Measurements from ENCODE around the gene PLCL1. TPM values are rescaled to one million over a fixed set of nuclear protein-coding genes. Genes with fewer than 3 reads are reported as not detected.

Gene PLCL1
- total RNA-seq, 1 donor from 2014 or later, result 0.50 TPM

- H3K4me1 Mint-ChIP-seq (ENCODE audit: low read depth), result peaks cover 5% of the 10 kb centered on the region
- no peak for DNase-seq (ENCODE audit: low spot score)
- H3K4me3 Mint-ChIP-seq (ENCODE audit: unreplicated experiment), result no peak overlapping the region
- no peak overlapping the region for H3K27ac Mint-ChIP-seq (ENCODE audit: unreplicated experiment)
- no peaks in the 10 kb centered on the region for H3K9me3 Mint-ChIP-seq (ENCODE audit: low read depth)
- no peak for TF ChIP-seq CTCF (IDR thresholded peaks at IDR 0.05)
- peaks cover 17% of the 10 kb centered on the region for H3K27me3 Mint-ChIP-seq (ENCODE audit: low read depth)
- no peaks in the 10 kb centered on the region for H3K36me3 Mint-ChIP-seq (ENCODE audit: low read depth)
These were observed 296.0 kb downstream of the PLCL1 start for GRCh38 chr2:198100346-198100745.

DNA sequence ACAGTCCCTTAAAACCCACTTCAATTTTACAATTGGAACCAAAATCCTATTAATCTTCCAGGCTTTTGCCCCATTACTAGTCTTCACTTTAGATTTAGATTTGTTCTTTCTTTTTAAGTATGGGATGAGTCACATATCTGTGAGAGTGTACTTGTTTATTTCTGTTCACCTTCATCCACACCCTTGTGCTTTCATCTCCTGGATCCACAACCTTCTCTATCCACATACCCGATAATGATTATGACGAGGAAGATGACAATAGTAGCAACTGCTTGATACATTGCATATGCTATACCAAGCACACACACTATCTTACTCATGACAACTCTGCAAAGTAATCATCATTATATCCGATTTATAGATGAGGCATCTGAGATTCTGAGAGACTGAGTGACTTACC, 297.3 kb downstream of the PLCL1 start:
- Mint-ChIP-seq H3K27ac (ENCODE audit: unreplicated experiment) (no peak overlapping the region), H3K9me3 (ENCODE audit: low read depth) (no peaks in the 10 kb centered on the region)
- no peak for TF ChIP-seq CTCF (IDR thresholded peaks at IDR 0.05)

GRCh38 chr2:198102120-198102519, 297.7 kb downstream of the PLCL1 start:
- H3K4me1 Mint-ChIP-seq (ENCODE audit: low read depth), result peaks cover 5% of the 10 kb centered on the region
- H3K9me3 Mint-ChIP-seq (ENCODE audit: low read depth), result no peaks in the 10 kb centered on the region
- no peak overlapping the region for H3K4me3 Mint-ChIP-seq (ENCODE audit: unreplicated experiment)
- no peak overlapping the region for H3K27ac Mint-ChIP-seq (ENCODE audit: unreplicated experiment)
- H3K27me3 Mint-ChIP-seq (ENCODE audit: low read depth), result peaks cover 15% of the 10 kb centered on the region
- H3K36me3 Mint-ChIP-seq (ENCODE audit: low read depth), result no peaks in the 10 kb centered on the region
- no peak for TF ChIP-seq CTCF (IDR thresholded peaks at IDR 0.05)
- DNase-seq (ENCODE audit: low spot score), result no peak

More for the DNA sequence above, 297.3 kb downstream of the PLCL1 start:
- Mint-ChIP-seq H3K27me3 (ENCODE audit: low read depth) (peaks cover 15% of the 10 kb centered on the region), H3K4me3 (ENCODE audit: unreplicated experiment) (no peak overlapping the region), H3K4me1 (ENCODE audit: low read depth) (peaks cover 5% of the 10 kb centered on the region), H3K36me3 (ENCODE audit: low read depth) (no peaks in the 10 kb centered on the region)
- no peak for DNase-seq (ENCODE audit: low spot score)

DNA sequence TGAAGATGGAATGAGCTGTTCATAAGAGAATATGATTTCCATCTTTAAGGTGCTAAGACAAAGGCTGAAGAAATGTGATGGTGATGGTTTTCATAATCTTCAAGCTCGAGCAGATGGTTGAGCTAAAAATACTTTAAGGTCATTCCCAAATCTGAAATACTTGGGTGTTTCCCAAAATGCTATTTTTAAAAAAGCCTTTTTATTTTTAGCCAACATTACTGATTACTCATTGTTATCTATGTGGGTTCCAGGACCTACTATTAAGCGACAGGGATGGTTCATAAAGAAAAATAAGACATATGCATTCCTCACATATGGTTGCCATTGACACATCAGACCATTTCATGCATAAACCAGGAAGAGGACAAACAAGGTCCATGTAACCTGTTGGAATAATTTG, 298.5 kb downstream of the PLCL1 start:
- peaks cover 5% of the 10 kb centered on the region for H3K4me1 Mint-ChIP-seq (ENCODE audit: low read depth)
- DNase-seq (ENCODE audit: low spot score), result no peak
- H3K36me3 Mint-ChIP-seq (ENCODE audit: low read depth), result no peaks in the 10 kb centered on the region
- no peak for TF ChIP-seq CTCF (IDR thresholded peaks at IDR 0.05)
- H3K9me3 Mint-ChIP-seq (ENCODE audit: low read depth), result no peaks in the 10 kb centered on the region
- H3K4me3 Mint-ChIP-seq (ENCODE audit: unreplicated experiment), result no peak overlapping the region
- no peak overlapping the region for H3K27ac Mint-ChIP-seq (ENCODE audit: unreplicated experiment)
- peaks cover 15% of the 10 kb centered on the region for H3K27me3 Mint-ChIP-seq (ENCODE audit: low read depth)

DNA sequence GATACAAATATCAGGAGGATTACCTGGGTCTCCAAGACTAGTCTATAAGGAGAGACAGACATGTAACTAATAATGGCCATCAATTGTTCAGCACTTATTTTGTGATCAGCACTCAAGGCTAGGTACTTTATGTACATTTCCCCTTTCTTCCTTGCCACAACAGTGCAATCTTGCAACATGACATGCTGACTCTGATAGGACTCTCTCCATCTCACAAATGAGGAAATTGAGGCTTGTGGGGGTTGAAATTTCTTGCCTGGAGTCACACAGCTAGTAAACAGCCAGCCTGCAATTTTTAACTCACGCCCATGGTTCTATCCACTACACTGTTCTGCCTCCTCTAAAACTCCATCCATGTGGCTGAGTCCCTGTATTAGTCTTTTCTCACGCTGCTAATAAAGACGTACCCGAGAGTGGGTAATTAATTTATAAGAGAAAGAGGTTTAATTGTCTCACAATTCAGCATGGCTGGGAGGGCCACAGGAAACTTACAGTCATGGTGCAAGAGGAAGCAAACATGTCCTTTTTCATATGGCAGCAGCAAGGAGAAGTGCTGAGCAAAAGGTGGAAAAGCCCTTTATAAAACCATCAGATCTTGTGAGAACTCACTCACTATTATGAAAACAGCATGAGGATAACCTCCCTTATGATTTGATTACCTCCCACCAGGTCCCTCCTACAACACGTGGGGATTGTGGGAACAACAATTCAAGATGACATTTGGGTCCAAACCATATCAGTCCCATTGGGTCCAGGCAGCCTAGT, 302.4 kb downstream of the PLCL1 start:
- Mint-ChIP-seq H3K27ac (ENCODE audit: unreplicated experiment) (no peak overlapping the region), H3K9me3 (ENCODE audit: low read depth) (no peaks in the 10 kb centered on the region), H3K4me3 (ENCODE audit: unreplicated experiment) (no peak overlapping the region), H3K4me1 (ENCODE audit: low read depth) (no peaks in the 10 kb centered on the region), H3K36me3 (ENCODE audit: low read depth) (no peaks in the 10 kb centered on the region), H3K27me3 (ENCODE audit: low read depth) (peaks cover 15% of the 10 kb centered on the region)
- no peak for TF ChIP-seq CTCF (IDR thresholded peaks at IDR 0.05)
- DNase-seq (ENCODE audit: low spot score), result no peak
